Stomach (tissue), 9 donors: ENCODE data around the gene SLC44A2. TPM values are rescaled to one million over a fixed set of nuclear protein-coding genes. Genes with fewer than 3 reads are reported as not detected.
"Not testable (repeated sequence)": the region's sequence is repeated elsewhere in the genome, so short reads cannot be mapped to it uniquely, and the experiment has no call there.

Experiments
- DNase-seq, 2 donors: peaks; one replicate each; pipeline versions ENCODE4 v3.0.0 to v3.0.0-alpha.2; 2013 to 2019
- H3K27ac ChIP-seq, 5 donors: fragments of 200-600 bp in 4 of 5; sonication (generic) in 4 of 5; one replicate each; pipeline ENCODE4 v1.5.1; 2013 to 2019; ENCODE audit warnings: mild to moderate bottlenecking in 1 of 5, moderate library complexity in 1 of 5
- H3K27me3 ChIP-seq, 3 donors: fragments of 200-600 bp; sonication (generic); one replicate each; pipeline ENCODE4 v1.5.1; 2017 to 2019; ENCODE audit warnings: mixed run types in 1 of 3
- H3K36me3 ChIP-seq, 4 donors: fragments of 200-600 bp; sonication (generic); 1 replicate in 3 of 4; 2 replicates in 1 of 4; pipeline ENCODE4 v1.5.1; 2016 to 2019
- H3K4me1 ChIP-seq, 4 donors: fragments of 200-600 bp; sonication (generic); one replicate each; pipeline ENCODE4 v1.5.1; 2016 to 2019
- H3K4me3 ChIP-seq, 4 donors: fragments of 200-600 bp; sonication (generic) in 3 of 4; one replicate each; pipeline ENCODE4 v1.5.1; 2016 to 2019; ENCODE audit warnings: mild to moderate bottlenecking in 1 of 4
- H3K9me3 ChIP-seq, 4 donors: fragments of 200-600 bp; sonication (generic); one replicate each; pipeline ENCODE4 v1.5.1; 2016 to 2019
- CTCF ChIP-seq, 7 experiments: fragments of 450-650 bp in 4 of 7; fragments of 200-600 bp in 3 of 7; sonication (generic) in 3 of 7; IDR thresholded peaks; one replicate each; pipeline ENCODE4 v1.5.1; 2016 to 2019; ENCODE audit warnings: antibody characterized with exemption in 7 of 7, control low read depth in 2 of 7, mild to moderate bottlenecking in 1 of 7
- EP300 ChIP-seq: sonication (generic); formaldehyde crosslinking; IDR thresholded peaks from one replicate; pipeline ENCODE4 v1.6.1; 2017; ENCODE audit warnings: antibody characterized with exemption
- POLR2A ChIP-seq, 4 donors: fragments of 450-650 bp; IDR thresholded peaks; one replicate each; pipeline ENCODE4 v1.6.1; 2016; ENCODE audit warnings: antibody characterized with exemption in 4 of 4, control low read depth in 2 of 4, mild to moderate bottlenecking in 1 of 4, moderate library complexity in 1 of 4
- POLR2AphosphoS5 ChIP-seq, 3 donors: sonication (generic); formaldehyde crosslinking; IDR thresholded peaks; one replicate each; pipeline ENCODE4 v1.6.1; 2016; ENCODE audit warnings: antibody characterized with exemption in 3 of 3
- WGBS, 5 donors: extraction: QIAGEN DNeasy Blood & Tissue Kit in 3 of 5; methylation state at CpG; one replicate each; pipeline versions ENCODE4 v1.1.5 to v1.1.7; 2013 to 2018; 5-methylcytosine and 5-hydroxymethylcytosine counted together
- intact Hi-C: fragments of 100-400 bp; cut with DNase I; formaldehyde crosslinking; loops from one replicate; pipeline ENCODE4 v1.15.1; 2023; ENCODE audit warnings: low total_unique reads
- polyA plus RNA-seq, 3 donors: library from polyadenylated mRNA; stranded (reverse); fragments of 200-250 nt; gene quantifications; one replicate each; pipeline ENCODE4 v1.2.3, GENCODE V29; 2013
- total RNA-seq, 5 donors: library from RNA; depleted of rRNA; stranded (reverse); fragments of >200 nt; gene quantifications; one replicate each; pipeline versions ENCODE4 v1.1.0 to v1.2.3, GENCODE V29; 2014 to 2016
- donor health status: healthy with polysubstance abuse.
- donor health status: Bipolar disorder and iron deficiency.
- donor health status: healthy.

The SLC44A2 gene
- total and polyA plus RNA-seq, 8 donors, result 26.1 to 161 (median 65.7) TPM

- Histone ChIP-seq H3K27ac (peak overlapping the region; percentile 26 to 100 (median 96)), H3K36me3 (peaks cover 0 to 18% (median 6%) of the 10 kb centered on the region in 4 donors), H3K4me3 (peak overlapping the region; percentile 98 to 99 (median 98)), H3K9me3 (no peaks in the 10 kb centered on the region), H3K27me3 (no peaks in the 10 kb centered on the region), H3K4me1 (peaks cover 41 to 74% (median 62%) of the 10 kb centered on the region in 4 donors)
- TF ChIP-seq EP300 (no peak), POLR2A (IDR thresholded peaks at IDR 0.05) (no peak), POLR2AphosphoS5 (IDR thresholded peaks at IDR 0.05) (no peak), CTCF (IDR thresholded peaks at IDR 0.05) (no peak)
- DNase-seq, result peak in 1 of 2 donors; percentile 65
- intact Hi-C loops, result no loop called here
- 2 to 3% (median 2%) methylated on average over 16 of the region's 16 CpGs for WGBS, 5 donors
Measured at GRCh38 chr19:10655457-10656312, 30.3 kb downstream of the SLC44A2 start.

- no peak for TF ChIP-seq CTCF (IDR thresholded peaks at IDR 0.05)
- TF ChIP-seq POLR2AphosphoS5 (IDR thresholded peaks at IDR 0.05), result no peak
- no peak for TF ChIP-seq EP300
- TF ChIP-seq POLR2A (IDR thresholded peaks at IDR 0.05), result no peak
- no peak overlapping the region for H3K4me3 ChIP-seq
- no peaks in the 10 kb centered on the region for H3K27me3 ChIP-seq
- intact Hi-C loops, result no loop called here
- WGBS, 5 donors, result 81 to 93% (median 88%) methylated on average over 5 of the region's 5 CpGs
- H3K4me1 ChIP-seq, result peaks cover 36 to 96% (median 73%) of the 10 kb centered on the region in 4 donors
- no peak for DNase-seq
- no peak overlapping the region for H3K27ac ChIP-seq
- H3K9me3 ChIP-seq, result no peaks in the 10 kb centered on the region
- peaks cover 0 to 30% (median 11%) of the 10 kb centered on the region in 4 donors for H3K36me3 ChIP-seq
Measured at GRCh38 chr19:10660346-10660745, 35.0 kb downstream of the SLC44A2 start.

- peak overlapping the region in 1 of 5 donors; percentile 28 for H3K27ac ChIP-seq
- TF ChIP-seq POLR2A (IDR thresholded peaks at IDR 0.05) (no peak), CTCF (IDR thresholded peaks at IDR 0.05) (no peak), EP300 (no peak), POLR2AphosphoS5 (IDR thresholded peaks at IDR 0.05) (no peak)
- WGBS, 5 donors, result 56 to 76% (median 58%) methylated on average over 1 of the region's 1 CpG
- no peak for DNase-seq
- peaks cover 21 to 92% (median 65%) of the 10 kb centered on the region in 4 donors for H3K4me1 ChIP-seq
- peaks cover 0 to 32% (median 16%) of the 10 kb centered on the region in 4 donors for H3K36me3 ChIP-seq
- intact Hi-C loops, result no loop called here
- no peak overlapping the region for H3K4me3 ChIP-seq
- H3K9me3 ChIP-seq, result no peaks in the 10 kb centered on the region
- H3K27me3 ChIP-seq, result no peaks in the 10 kb centered on the region
Measured at GRCh38 chr19:10661946-10662345, 36.6 kb downstream of the SLC44A2 start.

- H3K27me3 ChIP-seq, result no peaks in the 10 kb centered on the region
- H3K9me3 ChIP-seq, result no peaks in the 10 kb centered on the region
- H3K4me3 ChIP-seq, result no peak overlapping the region
- DNase-seq, result no peak
- TF ChIP-seq POLR2A (IDR thresholded peaks at IDR 0.05) (no peak), POLR2AphosphoS5 (IDR thresholded peaks at IDR 0.05) (no peak), EP300 (no peak), CTCF (IDR thresholded peaks at IDR 0.05) (no peak)
- intact Hi-C loops, result no loop called here
- peaks cover 15 to 92% (median 65%) of the 10 kb centered on the region in 4 donors for H3K4me1 ChIP-seq
- H3K27ac ChIP-seq, result peak overlapping the region in 1 of 5 donors; percentile 28
- H3K36me3 ChIP-seq, result peaks cover 0 to 29% (median 19%) of the 10 kb centered on the region in 4 donors
- 38 to 47% (median 44%) methylated on average over 14 of the region's 14 CpGs for WGBS, 5 donors
Measured at GRCh38 chr19:10662384-10663251, 37.3 kb downstream of the SLC44A2 start.

- peaks cover 0 to 29% (median 21%) of the 10 kb centered on the region in 4 donors for H3K36me3 ChIP-seq
- H3K4me1 ChIP-seq, result peaks cover 15 to 92% (median 66%) of the 10 kb centered on the region in 4 donors
Measured at GRCh38 chr19:10663252-10663563, 37.9 kb downstream of the SLC44A2 start.

More at GRCh38 chr19:10663252-10663563, 37.9 kb downstream of the SLC44A2 start:
- H3K27me3 ChIP-seq, H3K9me3 ChIP-seq, H3K27ac ChIP-seq, DNase-seq, H3K4me3 ChIP-seq, intact Hi-C loops: not testable (repeated sequence)
- 80 to 91% (median 84%) methylated on average over 15 to 16 of the region's 16 CpGs for WGBS, 5 donors
